ENCODE measurements around the gene TMEM174.

The TMEM174 gene

GRCh38 chr5:73137563-73138530 is 35.1 kb upstream of the TMEM174 start:
- Histone ChIP-seq H3K27me3 (ENCODE audit: control insufficient read depth, insufficient read depth, low read length) (no peaks in the 10 kb centered on the region), H3K36me3 (ENCODE audit: control insufficient read depth, insufficient read depth, low read length) (no peaks in the 10 kb centered on the region), H3K9ac (ENCODE audit: low read length) (no peak overlapping the region), H3K4me3 (ENCODE audit: low read length) (no peak overlapping the region), H3K4me1 (ENCODE audit: control insufficient read depth, insufficient read depth, low read length) (peaks cover 21% of the 10 kb centered on the region), H3K9me3 (ENCODE audit: control insufficient read depth, low read length) (no peaks in the 10 kb centered on the region)

- Histone ChIP-seq H3K36me3 (ENCODE audit: control insufficient read depth, insufficient read depth, low read length) (no peaks in the 10 kb centered on the region), H3K9ac (ENCODE audit: low read length) (no peak overlapping the region), H3K4me1 (ENCODE audit: control insufficient read depth, insufficient read depth, low read length) (peaks cover 12% of the 10 kb centered on the region), H3K9me3 (ENCODE audit: control insufficient read depth, low read length) (no peaks in the 10 kb centered on the region), H3K27me3 (ENCODE audit: control insufficient read depth, insufficient read depth, low read length) (no peaks in the 10 kb centered on the region), H3K4me3 (ENCODE audit: low read length) (no peak overlapping the region)
These were observed 33.5 kb upstream of the TMEM174 start for GRCh38 chr5:73139485-73139884.

GRCh38 chr5:73140801-73141200 is 32.2 kb upstream of the TMEM174 start:
- Histone ChIP-seq H3K4me1 (ENCODE audit: control insufficient read depth, insufficient read depth, low read length) (peaks cover 12% of the 10 kb centered on the region), H3K27me3 (ENCODE audit: control insufficient read depth, insufficient read depth, low read length) (no peaks in the 10 kb centered on the region), H3K9me3 (ENCODE audit: control insufficient read depth, low read length) (no peaks in the 10 kb centered on the region), H3K9ac (ENCODE audit: low read length) (no peak overlapping the region), H3K4me3 (ENCODE audit: low read length) (no peak overlapping the region), H3K36me3 (ENCODE audit: control insufficient read depth, insufficient read depth, low read length) (no peaks in the 10 kb centered on the region)

- no peaks in the 10 kb centered on the region for H3K27me3 ChIP-seq (ENCODE audit: control insufficient read depth, insufficient read depth, low read length)
- H3K9ac ChIP-seq (ENCODE audit: low read length) = no peak overlapping the region
- no peaks in the 10 kb centered on the region for H3K36me3 ChIP-seq (ENCODE audit: control insufficient read depth, insufficient read depth, low read length)
- no peaks in the 10 kb centered on the region for H3K9me3 ChIP-seq (ENCODE audit: control insufficient read depth, low read length)
- H3K4me1 ChIP-seq (ENCODE audit: control insufficient read depth, insufficient read depth, low read length) = peaks cover 12% of the 10 kb centered on the region
- H3K4me3 ChIP-seq (ENCODE audit: low read length) = no peak overlapping the region
These were observed 31.0 kb upstream of the TMEM174 start for GRCh38 chr5:73142035-73142434.

- Histone ChIP-seq H3K36me3 (ENCODE audit: control insufficient read depth, insufficient read depth, low read length) (no peaks in the 10 kb centered on the region), H3K27me3 (ENCODE audit: control insufficient read depth, insufficient read depth, low read length) (no peaks in the 10 kb centered on the region), H3K9me3 (ENCODE audit: control insufficient read depth, low read length) (no peaks in the 10 kb centered on the region), H3K9ac (ENCODE audit: low read length) (no peak overlapping the region), H3K4me1 (ENCODE audit: control insufficient read depth, insufficient read depth, low read length) (peaks cover 7% of the 10 kb centered on the region), H3K4me3 (ENCODE audit: low read length) (no peak overlapping the region)
These were observed 29.3 kb upstream of the TMEM174 start for GRCh38 chr5:73143716-73144115.

- Histone ChIP-seq H3K9ac (ENCODE audit: low read length) (no peak overlapping the region), H3K4me3 (ENCODE audit: low read length) (no peak overlapping the region), H3K4me1 (ENCODE audit: control insufficient read depth, insufficient read depth, low read length) (peaks cover 21% of the 10 kb centered on the region)
These were observed 23.5 kb upstream of the TMEM174 start for GRCh38 chr5:73149540-73149939.

GRCh38 chr5:73150876-73151275 is 22.1 kb upstream of the TMEM174 start:
- H3K36me3 ChIP-seq (ENCODE audit: control insufficient read depth, insufficient read depth, low read length) = no peaks in the 10 kb centered on the region
- H3K27me3 ChIP-seq (ENCODE audit: control insufficient read depth, insufficient read depth, low read length) = no peaks in the 10 kb centered on the region
- peaks cover 21% of the 10 kb centered on the region for H3K4me1 ChIP-seq (ENCODE audit: control insufficient read depth, insufficient read depth, low read length)
- H3K9ac ChIP-seq (ENCODE audit: low read length) = no peak overlapping the region
- H3K4me3 ChIP-seq (ENCODE audit: low read length) = no peak overlapping the region
- no peaks in the 10 kb centered on the region for H3K9me3 ChIP-seq (ENCODE audit: control insufficient read depth, low read length)

More at GRCh38 chr5:73149540-73149939, 23.5 kb upstream of the TMEM174 start:
- Histone ChIP-seq H3K27me3 (ENCODE audit: control insufficient read depth, insufficient read depth, low read length) (no peaks in the 10 kb centered on the region), H3K36me3 (ENCODE audit: control insufficient read depth, insufficient read depth, low read length) (no peaks in the 10 kb centered on the region), H3K9me3 (ENCODE audit: control insufficient read depth, low read length) (no peaks in the 10 kb centered on the region)

GRCh38 chr5:73151766-73152410 is 21.1 kb upstream of the TMEM174 start:
- Histone ChIP-seq H3K27me3 (ENCODE audit: control insufficient read depth, insufficient read depth, low read length) (no peaks in the 10 kb centered on the region), H3K36me3 (ENCODE audit: control insufficient read depth, insufficient read depth, low read length) (no peaks in the 10 kb centered on the region), H3K4me3 (ENCODE audit: low read length) (no peak overlapping the region)

GRCh38 chr5:73152411-73153388 is 20.3 kb upstream of the TMEM174 start:
- Histone ChIP-seq H3K4me3 (ENCODE audit: low read length) (no peak overlapping the region), H3K9me3 (ENCODE audit: control insufficient read depth, low read length) (no peaks in the 10 kb centered on the region), H3K27me3 (ENCODE audit: control insufficient read depth, insufficient read depth, low read length) (no peaks in the 10 kb centered on the region), H3K9ac (ENCODE audit: low read length) (no peak overlapping the region), H3K4me1 (ENCODE audit: control insufficient read depth, insufficient read depth, low read length) (peaks cover 21% of the 10 kb centered on the region), H3K36me3 (ENCODE audit: control insufficient read depth, insufficient read depth, low read length) (no peaks in the 10 kb centered on the region)

More at GRCh38 chr5:73151766-73152410, 21.1 kb upstream of the TMEM174 start:
- Histone ChIP-seq H3K4me1 (ENCODE audit: control insufficient read depth, insufficient read depth, low read length) (peaks cover 21% of the 10 kb centered on the region), H3K9ac (ENCODE audit: low read length) (no peak overlapping the region), H3K9me3 (ENCODE audit: control insufficient read depth, low read length) (no peaks in the 10 kb centered on the region)

- no peaks in the 10 kb centered on the region for H3K27me3 ChIP-seq (ENCODE audit: control insufficient read depth, insufficient read depth, low read length)
- H3K4me1 ChIP-seq (ENCODE audit: control insufficient read depth, insufficient read depth, low read length) = peaks cover 21% of the 10 kb centered on the region
- no peak overlapping the region for H3K4me3 ChIP-seq (ENCODE audit: low read length)
- H3K9ac ChIP-seq (ENCODE audit: low read length) = no peak overlapping the region
- no peaks in the 10 kb centered on the region for H3K9me3 ChIP-seq (ENCODE audit: control insufficient read depth, low read length)
- no peaks in the 10 kb centered on the region for H3K36me3 ChIP-seq (ENCODE audit: control insufficient read depth, insufficient read depth, low read length)
These were observed 19.5 kb upstream of the TMEM174 start for GRCh38 chr5:73153513-73153912.

GRCh38 chr5:73154208-73155006 is 18.6 kb upstream of the TMEM174 start:
- Histone ChIP-seq H3K9ac (ENCODE audit: low read length) (no peak overlapping the region), H3K4me3 (ENCODE audit: low read length) (no peak overlapping the region), H3K36me3 (ENCODE audit: control insufficient read depth, insufficient read depth, low read length) (no peaks in the 10 kb centered on the region), H3K27me3 (ENCODE audit: control insufficient read depth, insufficient read depth, low read length) (peaks cover 2% of the 10 kb centered on the region), H3K4me1 (ENCODE audit: control insufficient read depth, insufficient read depth, low read length) (peaks cover 19% of the 10 kb centered on the region), H3K9me3 (ENCODE audit: control insufficient read depth, low read length) (no peaks in the 10 kb centered on the region)
